Measurements from ENCODE around the gene DRC7. TPM values are rescaled to one million over a fixed set of nuclear protein-coding genes. Genes with fewer than 3 reads are reported as not detected.

The DRC7 gene
- total RNA-seq, 2 experiments from 2014 or later: not detected

DNA sequence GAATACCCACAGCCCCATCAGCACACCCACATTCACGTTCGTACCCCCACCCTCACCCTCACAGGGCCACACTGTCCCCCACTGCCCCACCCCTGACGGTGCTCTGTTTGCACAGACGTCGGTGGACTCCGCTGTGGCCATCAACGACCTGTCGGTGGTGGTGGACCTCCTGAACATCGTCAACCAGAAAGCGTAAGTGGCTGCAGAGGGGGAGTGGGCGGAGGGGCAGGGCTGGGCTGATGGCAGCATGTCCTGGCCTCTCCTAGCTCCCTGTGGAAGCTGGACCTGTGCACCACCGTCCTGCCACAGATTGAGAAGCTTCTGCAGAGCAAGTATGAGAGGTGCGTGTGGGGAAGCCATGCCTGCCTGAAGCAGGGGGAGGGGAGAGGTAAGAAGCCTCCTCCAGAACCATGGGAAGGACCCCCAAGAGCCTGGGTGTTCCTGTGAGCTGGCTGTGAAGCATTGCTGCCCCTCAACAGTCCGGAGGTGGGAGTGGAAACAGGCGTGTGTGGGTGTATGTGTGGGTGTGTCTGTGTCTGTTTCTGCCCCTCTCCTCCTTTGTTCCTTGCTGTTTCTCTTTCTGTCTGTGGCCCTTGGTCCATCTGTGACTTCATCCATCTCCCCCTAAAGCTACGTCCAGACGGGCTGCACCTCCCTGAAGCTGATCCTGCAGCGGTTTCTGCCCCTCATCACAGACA lies 61.3 kb downstream of the DRC7 start:
- no peak overlapping the region for H3K27ac Mint-ChIP-seq

DNA sequence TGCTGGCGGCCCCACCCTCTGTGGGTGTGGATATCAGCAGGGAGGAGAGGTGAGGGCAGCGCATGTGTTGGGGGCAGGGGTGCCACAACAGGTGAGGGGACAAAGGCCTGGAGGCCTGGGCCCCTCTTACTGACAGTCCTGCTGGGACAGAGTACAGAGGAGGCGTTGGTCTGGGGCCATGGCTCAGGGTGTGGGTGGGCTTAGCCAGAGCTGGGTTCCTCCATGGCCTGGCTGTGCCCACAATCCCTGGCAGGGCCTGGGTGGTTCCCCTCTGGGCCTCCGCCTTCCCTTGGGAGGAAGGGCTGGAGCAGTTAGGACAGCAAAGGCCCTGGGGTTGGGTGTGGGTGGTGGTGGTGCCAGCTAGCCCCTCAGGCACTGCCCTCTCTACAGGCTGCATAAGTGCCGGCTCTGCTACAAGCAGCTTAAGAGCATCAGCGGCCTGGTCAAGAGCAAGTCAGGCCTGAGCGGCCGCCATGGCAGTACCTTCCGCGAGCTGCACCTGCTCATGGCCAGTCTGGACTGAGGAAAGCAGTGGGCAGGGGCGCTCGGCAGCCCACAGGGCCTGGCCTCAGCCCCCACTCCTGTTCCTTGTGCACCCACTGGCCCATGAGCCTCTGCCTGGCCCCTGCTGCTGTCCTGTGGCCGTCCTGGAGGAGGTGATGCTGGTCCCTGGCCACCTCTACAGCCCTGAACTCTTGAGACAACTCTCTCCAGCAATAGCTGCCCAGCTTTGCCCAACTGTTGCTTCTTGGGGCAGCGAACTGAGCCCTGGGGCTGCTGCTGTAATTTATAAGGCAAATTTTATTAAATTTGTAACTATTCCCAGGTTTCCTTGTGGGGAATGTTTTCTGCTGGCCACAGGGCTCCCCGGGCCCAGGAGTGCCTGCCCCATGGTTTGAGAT lies 62.1 kb downstream of the DRC7 start:
- H3K36me3 Mint-ChIP-seq: peaks cover 6% of the 10 kb centered on the region
- POLR2A ChIA-PET: no interaction called here
- no peak overlapping the region for H3K4me3 Mint-ChIP-seq
- CTCF ChIA-PET: interaction anchor here (0.6 to 2.9 kb wide), 21 partner anchors 8 to 454 kb away, joined by 3 to 13 read pairs (median 3); no protein-coding TSS in a partner anchor
- H3K9me3 Mint-ChIP-seq: no peaks in the 10 kb centered on the region
- DNase-seq: no peak
- peaks cover 6% of the 10 kb centered on the region for H3K4me1 Mint-ChIP-seq (ENCODE audit: low read depth)
- H3K27ac Mint-ChIP-seq: no peak overlapping the region
- no peaks in the 10 kb centered on the region for H3K27me3 Mint-ChIP-seq
- intact Hi-C loops (cut with micrococcal nuclease): loop anchor here (1.0 to 10.0 kb wide), 2 partner anchors 108 to 245 kb away; partner anchors contain the start of gene USB1

More for the DNA sequence above, 61.3 kb downstream of the DRC7 start:
- no peak overlapping the region for H3K4me3 Mint-ChIP-seq
- intact Hi-C loops (cut with micrococcal nuclease): loop anchor here (10.0 kb wide), 1 partner anchor 109 kb away; no protein-coding TSS in a partner anchor
- H3K36me3 Mint-ChIP-seq: peaks cover 6% of the 10 kb centered on the region
- no peaks in the 10 kb centered on the region for H3K27me3 Mint-ChIP-seq
- H3K9me3 Mint-ChIP-seq: no peaks in the 10 kb centered on the region
- POLR2A ChIA-PET: no interaction called here
- no peak for DNase-seq
- H3K4me1 Mint-ChIP-seq (ENCODE audit: low read depth): peaks cover 6% of the 10 kb centered on the region
- CTCF ChIA-PET: interaction anchor here (0.6 to 2.9 kb wide), 11 partner anchors 11 to 453 kb away, joined by 3 to 13 read pairs (median 3); no protein-coding TSS in a partner anchor

GRCh38 chr16:57757326-57757786 lies 62.8 kb downstream of the DRC7 start:
- Mint-ChIP-seq H3K4me1 (ENCODE audit: low read depth) (peaks cover 6% of the 10 kb centered on the region), H3K9me3 (no peaks in the 10 kb centered on the region), H3K4me3 (no peak overlapping the region), H3K36me3 (peaks cover 6% of the 10 kb centered on the region), H3K27me3 (no peaks in the 10 kb centered on the region), H3K27ac (no peak overlapping the region)
- intact Hi-C loops (cut with micrococcal nuclease): loop anchor here (1.0 to 10.0 kb wide), 2 partner anchors 107 to 244 kb away; partner anchors contain the start of gene USB1
- CTCF ChIA-PET: interaction anchor here (0.6 to 2.9 kb wide), 20 partner anchors 9 to 439 kb away, joined by 3 to 13 read pairs (median 4); partner anchors contain the start of genes KATNB1 and ZNF319
- peak; percentile 93 for DNase-seq
- POLR2A ChIA-PET: no interaction called here

DNA sequence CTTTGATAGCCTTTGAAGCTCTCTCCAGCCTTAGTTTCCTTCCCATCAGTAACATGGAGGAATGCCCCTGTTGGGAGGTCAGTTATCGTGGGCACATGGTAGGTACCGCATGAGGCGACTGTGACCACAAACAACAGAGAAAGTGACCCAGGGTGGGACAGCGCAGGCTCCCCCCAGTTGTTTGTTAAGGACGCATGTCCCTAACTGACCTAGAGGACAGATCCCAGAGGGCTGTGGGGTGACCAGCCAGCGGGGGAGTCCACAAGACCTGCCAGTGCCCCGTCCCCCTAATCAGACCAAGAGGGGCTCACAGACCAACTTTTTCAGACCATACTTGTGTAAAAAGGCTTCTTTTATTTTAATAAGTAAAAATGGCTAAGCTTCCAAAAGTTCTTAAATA lies 63.3 kb downstream of the DRC7 start:
- ChIA-PET CTCF (interaction anchor here (0.6 to 2.9 kb wide), 16 partner anchors 9 to 406 kb away, joined by 3 to 10 read pairs (median 4); partner anchors contain the start of genes KATNB1 and ZNF319), POLR2A (no interaction called here)
- H3K36me3 Mint-ChIP-seq: peaks cover 6% of the 10 kb centered on the region
- H3K4me3 Mint-ChIP-seq: no peak overlapping the region
- H3K27me3 Mint-ChIP-seq: no peaks in the 10 kb centered on the region
- H3K4me1 Mint-ChIP-seq (ENCODE audit: low read depth): peaks cover 6% of the 10 kb centered on the region
- no peaks in the 10 kb centered on the region for H3K9me3 Mint-ChIP-seq
- no peak overlapping the region for H3K27ac Mint-ChIP-seq
- intact Hi-C loops (cut with micrococcal nuclease): loop anchor here (1.0 to 10.0 kb wide), 2 partner anchors 107 to 243 kb away; partner anchors contain the start of gene USB1
- DNase-seq: no peak

DNA sequence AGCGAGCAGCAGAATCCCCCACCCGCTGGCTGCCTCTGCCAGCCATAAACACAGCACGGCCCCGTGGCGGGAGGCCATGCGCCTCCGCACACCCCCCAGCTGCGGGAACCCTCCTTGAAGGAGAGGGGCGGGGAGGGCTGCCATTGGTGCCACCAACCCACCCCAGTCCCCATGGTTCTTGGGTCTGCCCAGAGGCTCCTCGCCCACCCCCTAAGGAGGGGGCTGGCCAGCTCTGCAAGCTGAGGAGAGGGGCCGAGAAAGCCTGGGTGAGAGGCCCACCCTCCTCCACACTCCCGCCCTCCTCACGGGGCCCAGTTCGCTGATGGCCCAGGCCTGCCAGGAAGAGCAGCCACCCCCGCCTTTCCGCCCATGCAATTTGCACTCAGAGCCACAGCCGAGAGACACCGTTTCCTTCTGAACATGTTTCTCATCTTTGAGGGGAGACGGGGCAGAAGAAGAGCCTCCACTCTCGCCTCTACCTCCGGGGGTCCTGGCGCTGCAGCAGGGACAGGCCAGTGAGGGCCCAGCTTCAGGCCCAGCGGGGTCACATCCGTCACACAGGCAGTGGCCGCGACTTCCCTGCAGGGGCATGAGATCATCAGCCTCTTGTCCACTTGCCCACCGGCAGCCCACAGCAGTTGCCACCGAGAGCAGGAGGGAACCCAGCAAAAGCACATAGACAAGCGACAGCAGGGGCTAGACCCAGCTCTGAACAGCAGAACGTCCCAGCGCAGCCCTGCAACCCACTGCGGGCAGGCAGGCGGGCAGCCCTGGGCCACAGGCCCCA lies 63.9 kb downstream of the DRC7 start:
- H3K27ac Mint-ChIP-seq: no peak overlapping the region
- H3K27me3 Mint-ChIP-seq: no peaks in the 10 kb centered on the region
- intact Hi-C loops (cut with micrococcal nuclease): loop anchor here (10.0 kb wide), 1 partner anchor 106 kb away; no protein-coding TSS in a partner anchor
- peaks cover 6% of the 10 kb centered on the region for H3K4me1 Mint-ChIP-seq (ENCODE audit: low read depth)
- peaks cover 6% of the 10 kb centered on the region for H3K36me3 Mint-ChIP-seq
- DNase-seq: no peak
- no peaks in the 10 kb centered on the region for H3K9me3 Mint-ChIP-seq
- ChIA-PET POLR2A (interaction anchor here (1.0 kb wide), 1 partner anchor 11 kb away, joined by 3 read pairs; no protein-coding TSS in a partner anchor), CTCF (interaction anchor here (0.8 to 2.9 kb wide), 9 partner anchors 9 to 265 kb away, joined by 3 to 10 read pairs (median 4); partner anchors contain the start of genes KATNB1 and ZNF319)
- H3K4me3 Mint-ChIP-seq: no peak overlapping the region

DNA sequence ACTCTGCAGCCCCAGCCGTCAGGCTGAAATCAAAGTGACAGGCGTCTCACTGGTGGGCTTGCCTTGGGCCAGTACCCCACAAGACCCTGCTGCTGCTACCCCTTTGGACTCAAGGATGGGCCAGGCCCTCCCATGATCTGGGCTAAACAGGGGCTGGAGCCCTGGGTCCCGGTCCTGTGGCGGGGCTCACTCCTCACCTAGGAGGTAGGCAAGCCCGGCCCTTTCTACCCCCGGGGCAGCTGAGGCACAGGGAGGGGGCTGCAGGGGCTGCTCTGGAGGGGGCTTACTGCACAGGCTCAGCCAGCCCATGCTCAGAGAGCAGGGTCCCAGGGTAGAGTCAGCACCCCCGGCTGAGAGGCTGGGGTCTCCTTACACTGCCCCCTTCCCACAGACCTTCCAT lies 64.5 kb downstream of the DRC7 start:
- POLR2A ChIA-PET: interaction anchor here (1.0 kb wide), 1 partner anchor 11 kb away, joined by 3 read pairs; no protein-coding TSS in a partner anchor
- no peaks in the 10 kb centered on the region for H3K27me3 Mint-ChIP-seq
- H3K9me3 Mint-ChIP-seq: no peaks in the 10 kb centered on the region
- H3K4me3 Mint-ChIP-seq: no peak overlapping the region
- no peak overlapping the region for H3K27ac Mint-ChIP-seq
- CTCF ChIA-PET: interaction anchor here (1.1 kb wide), 1 partner anchor 264 kb away, joined by 3 read pairs; no protein-coding TSS in a partner anchor
- DNase-seq: no peak
- H3K36me3 Mint-ChIP-seq: peaks cover 6% of the 10 kb centered on the region
- peaks cover 6% of the 10 kb centered on the region for H3K4me1 Mint-ChIP-seq (ENCODE audit: low read depth)
- intact Hi-C loops (cut with micrococcal nuclease): loop anchor here (10.0 kb wide), 1 partner anchor 106 kb away; no protein-coding TSS in a partner anchor

DNA sequence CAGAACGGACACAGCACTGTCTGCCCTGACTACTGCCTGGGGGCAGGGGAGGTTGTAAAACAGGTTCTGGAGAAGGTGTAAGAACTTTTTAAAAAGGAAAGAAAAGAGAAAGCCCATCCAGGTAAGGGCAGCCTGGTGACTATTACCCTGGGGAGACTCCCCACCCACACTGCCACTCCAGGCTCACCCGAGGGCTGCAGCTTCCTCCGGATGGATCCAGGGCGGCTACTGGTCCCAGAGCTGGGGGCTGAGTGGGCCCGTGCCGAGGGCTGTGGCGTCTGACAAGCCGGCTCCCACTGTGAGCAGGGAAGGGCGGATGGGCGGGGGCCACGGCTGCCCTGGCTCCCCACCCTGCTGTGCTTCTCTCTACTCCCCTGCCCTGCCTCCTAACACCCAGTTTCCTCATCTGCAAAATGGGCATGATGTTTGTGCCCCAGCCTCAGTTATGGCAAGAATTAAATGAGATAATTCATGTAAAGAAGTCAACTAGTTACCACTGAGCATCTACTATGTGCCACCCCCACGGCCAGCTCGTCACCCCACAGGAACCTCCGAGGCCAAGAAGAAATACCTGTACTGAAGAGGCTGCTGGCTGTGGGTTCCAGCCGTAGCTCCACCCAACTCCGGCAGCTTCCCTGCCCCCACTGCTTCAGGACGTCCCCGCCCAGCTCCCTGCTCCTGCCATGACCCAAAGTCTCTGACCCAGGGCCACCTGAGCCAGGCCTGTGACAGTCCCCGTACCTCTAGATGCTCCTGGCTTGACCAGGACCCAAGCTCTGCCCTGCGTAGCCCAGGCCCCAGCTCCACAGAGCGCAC lies 65.1 kb downstream of the DRC7 start:
- DNase-seq: peak; percentile 29
- H3K27ac Mint-ChIP-seq: no peak overlapping the region
- no peaks in the 10 kb centered on the region for H3K9me3 Mint-ChIP-seq
- H3K27me3 Mint-ChIP-seq: no peaks in the 10 kb centered on the region
- intact Hi-C loops (cut with micrococcal nuclease): loop anchor here (10.0 kb wide), 1 partner anchor 105 kb away; no protein-coding TSS in a partner anchor
- no peak overlapping the region for H3K4me3 Mint-ChIP-seq
- ChIA-PET POLR2A (interaction anchor here (0.6 kb wide), 1 partner anchor 363 kb away, joined by 3 read pairs; no protein-coding TSS in a partner anchor), CTCF (interaction anchor here (0.5 to 0.7 kb wide), 2 partner anchors 48 to 360 kb away, joined by 3 to 4 read pairs; no protein-coding TSS in a partner anchor)
- peaks cover 6% of the 10 kb centered on the region for H3K4me1 Mint-ChIP-seq (ENCODE audit: low read depth)
- H3K36me3 Mint-ChIP-seq: peaks cover 6% of the 10 kb centered on the region

DNA sequence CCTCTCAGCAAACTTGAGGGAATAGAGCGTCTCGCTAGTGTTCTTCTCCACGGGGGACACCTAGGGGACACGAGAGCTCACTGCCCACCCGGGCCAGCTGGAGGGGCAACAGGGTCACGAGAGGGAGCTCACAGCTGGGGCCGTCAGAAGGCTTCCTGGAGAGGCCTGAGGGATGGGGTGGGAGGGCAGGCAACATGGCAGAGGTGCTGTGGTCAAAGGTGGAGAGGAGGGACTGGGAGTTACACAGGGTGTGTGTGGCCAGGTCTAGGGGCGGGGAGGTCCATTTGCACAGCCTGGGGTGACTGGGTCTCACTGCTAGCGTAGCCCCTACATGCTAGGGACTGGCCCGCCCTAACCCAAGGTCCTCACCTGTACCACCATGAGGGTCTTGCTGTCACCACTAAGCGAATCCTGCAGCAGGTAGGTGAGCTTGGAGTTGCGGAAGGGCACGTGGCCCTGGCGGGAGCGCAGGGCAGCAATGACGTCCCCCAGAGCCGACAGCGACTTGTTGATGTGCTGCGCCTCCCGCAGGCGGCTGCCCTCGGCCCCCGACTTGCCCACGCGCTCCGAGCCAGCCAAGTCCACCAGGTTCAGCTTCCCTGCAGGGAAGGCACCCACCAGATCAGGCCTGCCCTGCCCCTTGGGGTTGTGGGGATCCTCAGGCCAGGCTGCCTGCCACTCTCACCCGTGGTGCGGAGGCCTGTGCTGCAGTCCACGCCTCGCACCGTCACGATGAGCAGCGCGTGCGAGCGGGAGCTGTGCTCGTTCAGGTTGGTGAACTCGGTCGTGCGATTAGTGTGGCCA lies 66.0 kb downstream of the DRC7 start:
- intact Hi-C loops (cut with micrococcal nuclease): no loop called here
- POLR2A ChIA-PET: interaction anchor here (0.6 kb wide), 1 partner anchor 362 kb away, joined by 3 read pairs; no protein-coding TSS in a partner anchor

GRCh38 chr16:57761301-57761700 lies 66.7 kb downstream of the DRC7 start:
- intact Hi-C loops (cut with micrococcal nuclease): no loop called here
- H3K27me3 Mint-ChIP-seq: no peaks in the 10 kb centered on the region
- no peak overlapping the region for H3K27ac Mint-ChIP-seq
- DNase-seq: no peak
- peaks cover 6% of the 10 kb centered on the region for H3K4me1 Mint-ChIP-seq (ENCODE audit: low read depth)
- ChIA-PET CTCF (no interaction called here), POLR2A (no interaction called here)
- no peaks in the 10 kb centered on the region for H3K9me3 Mint-ChIP-seq
- no peaks in the 10 kb centered on the region for H3K36me3 Mint-ChIP-seq
- H3K4me3 Mint-ChIP-seq: no peak overlapping the region

More for the DNA sequence above, 66.0 kb downstream of the DRC7 start:
- no peak for DNase-seq
- Mint-ChIP-seq H3K36me3 (peaks cover 5% of the 10 kb centered on the region), H3K27ac (no peak overlapping the region), H3K4me3 (no peak overlapping the region), H3K9me3 (no peaks in the 10 kb centered on the region), H3K4me1 (ENCODE audit: low read depth) (peaks cover 6% of the 10 kb centered on the region), H3K27me3 (no peaks in the 10 kb centered on the region)
- CTCF ChIA-PET: no interaction called here

- intact Hi-C loops (cut with micrococcal nuclease): no loop called here
- Mint-ChIP-seq H3K9me3 (no peaks in the 10 kb centered on the region), H3K27ac (no peak overlapping the region), H3K36me3 (no peaks in the 10 kb centered on the region), H3K4me1 (ENCODE audit: low read depth) (peaks cover 6% of the 10 kb centered on the region), H3K4me3 (no peak overlapping the region), H3K27me3 (no peaks in the 10 kb centered on the region)
- CTCF ChIA-PET: no interaction called here
- DNase-seq: no peak
- POLR2A ChIA-PET: no interaction called here
Measured at GRCh38 chr16:57761957-57762356, 67.4 kb downstream of the DRC7 start.

Data from activated CD4-positive, alpha-beta memory T cell treated with anti-CD3 and anti-CD28 coated beads for 36 hours (primary cell).